C1 segment of cervical spinal cord (tissue), 14 donors: ENCODE measurements around the gene GMPR2.

Experiments used
- DNase-seq, 14 donors: peaks; one replicate each; lab custom pipeline; 2025; lab: John Stamatoyannopoulos, UW

Gene GMPR2

DNA sequence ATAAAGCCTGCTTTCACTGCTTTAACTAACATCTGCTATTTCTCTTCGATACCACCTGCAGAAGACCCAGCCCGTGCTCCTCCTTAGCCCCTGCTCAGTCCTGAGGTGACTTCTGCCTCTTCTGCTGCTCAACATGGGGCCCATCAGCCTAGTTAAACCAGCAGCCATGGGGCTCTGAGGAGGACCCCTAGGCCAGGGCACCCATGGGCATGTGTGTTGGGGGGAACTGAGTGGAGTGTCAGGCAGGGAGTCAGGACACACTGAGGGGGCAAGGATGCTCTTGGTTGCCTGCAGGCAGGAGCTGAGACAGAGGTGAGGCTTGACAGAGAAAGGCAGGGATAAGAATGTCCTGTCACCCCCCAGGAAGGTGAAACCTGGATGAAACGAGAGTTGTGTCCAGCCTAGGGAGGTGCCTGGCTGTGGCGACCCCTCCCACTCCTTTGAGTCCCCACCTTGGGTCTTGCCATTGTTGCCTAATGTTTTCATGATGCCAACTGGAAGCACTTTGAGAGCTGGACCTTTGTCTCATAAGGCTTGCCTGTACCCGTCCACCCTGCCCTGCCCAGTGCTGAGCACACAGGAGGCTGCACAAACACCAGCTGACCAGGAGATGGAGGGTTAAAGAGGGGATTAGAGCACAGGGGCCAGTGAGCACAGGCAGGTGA, 51.2 kb downstream of the GMPR2 start:
- DNase-seq = no peak

DNA sequence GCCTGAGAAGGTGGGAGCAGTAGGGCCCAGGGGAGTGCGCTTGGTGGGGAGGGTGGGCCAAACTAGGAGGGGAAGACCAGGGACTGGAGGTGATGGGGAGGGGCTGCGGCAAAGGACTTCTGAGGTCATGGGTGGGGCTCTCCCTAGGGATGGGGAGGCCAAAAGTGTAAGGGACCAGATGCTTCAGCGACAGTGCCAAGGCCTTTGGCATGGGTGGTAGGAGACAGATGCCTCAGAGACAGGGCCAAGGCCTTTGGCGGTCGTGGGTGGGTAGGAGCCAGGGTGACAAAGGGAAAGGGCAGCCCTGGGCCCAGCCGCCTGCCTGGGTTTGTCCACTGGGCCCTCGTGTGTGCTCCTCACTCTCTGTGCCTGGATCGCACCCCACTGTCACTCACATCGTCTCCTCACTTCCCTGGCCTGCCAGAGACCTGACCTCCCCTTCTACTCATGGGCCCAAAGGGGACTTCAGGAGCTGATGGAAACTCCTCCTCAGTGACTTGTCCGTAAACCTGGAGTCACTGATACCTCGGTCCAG, 51.8 kb downstream of the GMPR2 start:
- DNase-seq = no peak

- no peak for DNase-seq
These were observed 52.6 kb downstream of the GMPR2 start for GRCh38 chr14:24285351-24285750.

DNA sequence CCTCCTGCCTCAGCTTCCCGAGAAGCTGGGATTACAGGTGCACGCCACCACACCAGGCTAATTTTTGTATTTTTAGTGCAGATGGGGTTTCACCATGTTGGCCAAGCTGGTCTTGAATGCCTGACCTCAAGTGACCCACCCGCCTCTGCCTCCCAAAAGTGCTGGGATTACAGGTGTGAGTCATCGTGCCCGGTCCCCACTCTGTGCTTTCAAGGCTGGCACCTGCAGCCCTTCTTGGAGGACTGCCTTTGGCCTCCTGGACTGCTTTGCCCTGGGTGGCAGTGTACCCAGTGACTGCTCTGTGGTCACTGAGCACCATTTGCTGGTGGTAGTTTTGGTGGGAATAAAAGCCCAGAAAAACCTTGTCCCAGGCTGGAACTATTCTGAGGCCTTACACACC, 54.3 kb downstream of the GMPR2 start:
- DNase-seq = no peak
